GM13976 (cell line): ENCODE measurements around the gene DSN1.
A peak's percentile ranks its signal among the peaks of the same experiment; 100 is the strongest.

Experiments used
- DNase-seq: peaks from one replicate; pipeline ENCODE4 v3.0.0; 2012; ENCODE audit warnings: low spot score
- CTCF ChIP-seq: IDR thresholded peaks from 2 replicates; pipeline ENCODE4 v1.5.1; 2012; ENCODE audit warnings: borderline replicate concordance, mild to moderate bottlenecking; ENCODE audit not compliant: insufficient read depth; ENCODE audit errors: extremely low read depth, missing control alignments, control extremely low read depth
- in situ Hi-C: fragments of 300-500 bp; cut with MboI; formaldehyde crosslinking; loops from one replicate; pipeline ENCODE4 v1.12.0; 2022; ENCODE audit warnings: low sequenced_read_pairs, mixed read lengths, inconsistent platforms; ENCODE audit not compliant: unreplicated experiment

Gene DSN1

GRCh38 chr20:36720510-36720909 is 53.1 kb downstream of the DSN1 start:
- in situ Hi-C loops = no loop called here
- no peak for DNase-seq
- TF ChIP-seq CTCF = no peak

DNA sequence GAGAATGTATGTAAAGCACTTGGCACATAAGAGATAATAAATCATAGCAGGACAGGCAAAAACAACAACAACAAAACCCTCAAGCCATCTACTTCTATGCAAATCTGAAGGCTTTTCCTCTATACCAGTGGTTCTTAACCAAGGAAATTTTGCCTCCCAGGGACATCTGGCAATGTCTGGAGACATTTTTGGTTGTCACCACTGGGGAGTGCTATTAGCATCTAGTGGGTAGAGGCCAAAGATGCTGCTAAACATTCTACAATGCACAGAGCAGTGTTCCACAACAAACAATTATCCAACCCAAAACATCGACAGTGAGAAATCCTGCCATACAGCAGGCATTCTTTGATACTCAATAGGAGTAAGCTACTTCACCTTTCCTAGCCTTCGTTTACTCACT is 55.9 kb downstream of the DSN1 start:
- TF ChIP-seq CTCF = peak; percentile 42
- DNase-seq = no peak
- in situ Hi-C loops = no loop called here

- in situ Hi-C loops = no loop called here
- TF ChIP-seq CTCF = no peak
- no peak for DNase-seq
Observed at GRCh38 chr20:36717021-36717420, 56.5 kb downstream of the DSN1 start.

DNA sequence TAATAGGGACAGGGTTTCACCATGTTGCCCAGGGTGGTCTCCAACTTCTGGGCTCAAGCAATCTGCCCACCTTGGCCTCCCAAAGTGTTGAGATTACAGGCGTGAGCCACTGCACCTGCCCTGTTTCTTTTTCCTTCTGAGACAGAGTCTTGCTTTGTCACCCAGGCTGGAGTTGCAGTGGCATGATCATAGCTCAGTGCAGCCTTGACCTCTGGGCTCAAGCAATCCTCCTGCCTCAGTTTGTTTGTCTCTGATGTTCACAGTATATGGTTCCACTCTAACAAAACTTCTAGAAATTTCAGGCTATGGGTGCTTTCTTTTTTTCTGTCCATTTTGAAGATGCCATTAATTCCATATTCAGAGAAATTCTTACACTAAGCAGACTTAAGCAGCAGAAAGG is 60.8 kb downstream of the DSN1 start:
- TF ChIP-seq CTCF = no peak
- no peak for DNase-seq
- in situ Hi-C loops = no loop called here

DNA sequence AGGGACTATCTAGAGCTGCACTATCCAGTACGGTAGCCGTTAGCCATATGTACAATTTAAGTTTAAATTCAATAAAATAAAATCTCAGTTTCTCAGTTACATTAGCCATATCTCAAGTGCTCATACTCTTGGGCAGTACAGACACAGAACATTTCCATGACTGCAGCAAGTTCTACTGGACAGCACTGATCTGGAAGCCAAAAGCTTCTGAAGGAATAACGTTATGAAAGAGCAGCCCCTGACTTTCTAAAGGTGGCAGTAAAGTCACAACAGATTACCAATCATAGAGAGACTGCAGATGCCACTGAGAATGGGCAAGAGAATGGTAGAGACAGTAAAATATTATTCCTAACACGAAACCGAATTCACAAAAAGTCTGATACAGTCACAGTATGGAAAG is 64.4 kb downstream of the DSN1 start:
- TF ChIP-seq CTCF = no peak
- in situ Hi-C loops = no loop called here
- no peak for DNase-seq

- no peak for DNase-seq
- no peak for TF ChIP-seq CTCF
- in situ Hi-C loops = no loop called here
Observed at GRCh38 chr20:36703530-36703929, 70.0 kb downstream of the DSN1 start.
